HepG2 (cell line): Measurements from ENCODE around the gene WNT1. TPM values are rescaled to one million over a fixed set of nuclear protein-coding genes. Genes with fewer than 3 reads are reported as not detected.

ENCODE experiments used
- FOSL1 ChIP-seq: sonication (generic); formaldehyde crosslinking; IDR thresholded peaks from 2 replicates; pipeline ENCODE4 v1.9.0; 2021; ENCODE audit warnings: missing genetic modification reagents, borderline replicate concordance
- FOXO1 ChIP-seq: sonication (generic); formaldehyde crosslinking; IDR thresholded peaks from 2 replicates; pipeline ENCODE4 v1.4.0; 2020; ENCODE audit warnings: missing genetic modification reagents
- HES4 ChIP-seq: sonication (generic); formaldehyde crosslinking; IDR thresholded peaks from 2 replicates; pipeline ENCODE4 v1.9.0; 2021; ENCODE audit warnings: mild to moderate bottlenecking, missing genetic modification reagents, borderline replicate concordance
- KLF16 ChIP-seq, 2 experiments: sonication (generic) in 1 of 2; formaldehyde crosslinking in 1 of 2; IDR thresholded peaks; 2 replicates each; pipeline versions ENCODE4 v1.6.1 to v1.8.0; 2016 to 2023; ENCODE audit warnings: missing genetic modification reagents in 2 of 2, missing compliant biosample characterization in 1 of 2
- RXRA ChIP-seq: sonication (generic); formaldehyde crosslinking; IDR thresholded peaks from 2 replicates; pipeline ENCODE4 v1.5.1; 2020; ENCODE audit warnings: missing genetic modification reagents
- SNAPC2 ChIP-seq: sonication (generic); formaldehyde crosslinking; IDR thresholded peaks from 2 replicates; pipeline ENCODE4 v1.8.1; 2022; ENCODE audit warnings: mild to moderate bottlenecking, missing genetic modification reagents
- TARDBP ChIP-seq: sonication (generic); formaldehyde crosslinking; IDR thresholded peaks from 2 replicates; pipeline ENCODE4 v1.8.0; 2022; ENCODE audit warnings: mild to moderate bottlenecking, missing genetic modification reagents
- YEATS4 ChIP-seq: sonication (generic); formaldehyde crosslinking; IDR thresholded peaks from 2 replicates; pipeline ENCODE4 v1.4.0; 2020; ENCODE audit warnings: missing genetic modification reagents, borderline replicate concordance
- ZNF24 ChIP-seq: fragments of 450-650 bp; IDR thresholded peaks from 2 replicates; pipeline ENCODE4 v1.6.1; 2017; ENCODE audit warnings: antibody characterized with exemption, mild to moderate bottlenecking
- ZNF296 ChIP-seq: sonication (generic); formaldehyde crosslinking; conservative IDR thresholded peaks from 2 replicates; pipeline ENCODE4 v1.5.0; 2020; ENCODE audit warnings: mild to moderate bottlenecking, missing genetic modification reagents
- ZNF333 ChIP-seq: sonication (generic); formaldehyde crosslinking; IDR thresholded peaks from 2 replicates; pipeline ENCODE4 v1.4.0; 2020; ENCODE audit warnings: mild to moderate bottlenecking, missing genetic modification reagents, borderline replicate concordance
- ZNF343 ChIP-seq: sonication (generic); formaldehyde crosslinking; IDR thresholded peaks from 2 replicates; pipeline ENCODE4 v1.4.0; 2020; ENCODE audit warnings: mild to moderate bottlenecking, missing genetic modification reagents
- ZNF660 ChIP-seq: sonication (generic); formaldehyde crosslinking; IDR thresholded peaks from 2 replicates; pipeline ENCODE4 v1.5.1; 2020; ENCODE audit warnings: mild to moderate bottlenecking, low read depth, missing genetic modification reagents, borderline replicate concordance
- polyA plus RNA-seq, 8 experiments: library from polyadenylated mRNA; depleted of rRNA in 3 of 8; stranded (reverse) in 7 of 8; unstranded in 1 of 8; fragments of >200 nt; fragmentation: Illumina TruSeq in 4 of 8; extraction: Trizol in 4 of 8; gene quantifications; 2 replicates each; pipeline versions ENCODE4 v1.2.1 to v1.2.3, GENCODE V29; 2011 to 2016; ENCODE audit warnings: low read depth in 4 of 8, missing spikeins in 1 of 8, mixed read lengths in 1 of 8; ENCODE audit not compliant: insufficient read depth in 1 of 8
- total RNA-seq, 5 experiments: library from RNA; depleted of rRNA; stranded (reverse); fragments of >200 nt; fragmentation: Illumina TruSeq; extraction: Trizol; gene quantifications; 2 replicates each; pipeline ENCODE4 v1.2.3, GENCODE V29; 2016; ENCODE audit warnings: low read depth in 1 of 5
- TF ChIP-seq, protein P1 (sequence below): sonication (generic); formaldehyde crosslinking; IDR thresholded peaks from 2 replicates; pipeline ENCODE4 v1.5.0; 2020; ENCODE audit warnings: mild to moderate bottlenecking, missing genetic modification reagents, borderline replicate concordance
- TF ChIP-seq, protein P2 (sequence below): sonication (generic); formaldehyde crosslinking; IDR thresholded peaks from 2 replicates; pipeline ENCODE4 v1.5.0; 2020; ENCODE audit warnings: mild to moderate bottlenecking, missing genetic modification reagents
- TF ChIP-seq, protein P3 (sequence below): sonication (generic); formaldehyde crosslinking; IDR thresholded peaks from 2 replicates; pipeline ENCODE4 v1.4.0; 2020; ENCODE audit warnings: missing genetic modification reagents, borderline replicate concordance

The WNT1 gene
- total and polyA plus RNA-seq, 2 of the 13 experiments (the other 11 are each of a cell fraction or from before 2014, with no cell fraction given), result not detected

DNA sequence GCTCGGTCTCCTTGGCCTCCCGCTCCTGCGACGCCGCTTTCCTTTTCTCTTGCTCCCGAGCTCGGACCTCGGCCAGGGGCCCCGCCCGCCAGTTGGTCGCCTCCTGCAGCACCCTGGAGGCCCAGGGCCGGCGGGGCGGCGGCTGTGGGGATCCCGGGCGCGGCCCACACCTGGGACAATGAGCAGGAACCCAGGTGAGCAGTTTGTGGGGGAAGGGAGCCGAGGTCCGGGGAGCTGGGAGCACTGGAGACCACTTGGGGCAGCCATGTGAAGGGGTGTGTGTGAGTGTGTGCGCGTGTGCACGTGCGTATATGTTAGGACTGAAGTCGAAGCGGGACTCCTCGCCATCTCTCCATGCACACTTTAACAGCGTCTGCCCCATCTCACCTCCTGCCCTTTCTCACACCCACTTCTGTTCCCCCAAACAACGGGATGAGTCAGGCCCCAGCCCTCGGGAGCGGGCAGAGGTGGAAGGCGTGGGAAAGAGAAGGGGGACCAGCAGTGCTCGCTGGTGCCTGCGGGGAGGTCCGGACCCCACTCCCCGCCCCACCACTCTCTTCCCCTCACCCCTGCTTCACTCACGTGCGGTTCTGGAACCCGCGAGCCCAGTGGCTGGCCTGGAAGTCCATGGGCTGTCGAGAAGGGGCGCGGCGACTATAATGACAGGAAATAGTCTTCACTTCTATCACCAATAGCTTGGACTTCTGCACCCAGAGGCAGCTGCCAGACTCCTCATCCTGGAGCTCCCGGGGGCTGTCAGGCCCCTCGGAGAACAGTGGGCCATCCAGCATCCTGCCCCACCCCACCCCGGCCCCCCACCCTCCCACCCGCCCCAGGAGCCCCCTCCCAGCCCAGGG, 20.6 kb downstream of the WNT1 start (continued):
- TF ChIP-seq, protein P1, sequence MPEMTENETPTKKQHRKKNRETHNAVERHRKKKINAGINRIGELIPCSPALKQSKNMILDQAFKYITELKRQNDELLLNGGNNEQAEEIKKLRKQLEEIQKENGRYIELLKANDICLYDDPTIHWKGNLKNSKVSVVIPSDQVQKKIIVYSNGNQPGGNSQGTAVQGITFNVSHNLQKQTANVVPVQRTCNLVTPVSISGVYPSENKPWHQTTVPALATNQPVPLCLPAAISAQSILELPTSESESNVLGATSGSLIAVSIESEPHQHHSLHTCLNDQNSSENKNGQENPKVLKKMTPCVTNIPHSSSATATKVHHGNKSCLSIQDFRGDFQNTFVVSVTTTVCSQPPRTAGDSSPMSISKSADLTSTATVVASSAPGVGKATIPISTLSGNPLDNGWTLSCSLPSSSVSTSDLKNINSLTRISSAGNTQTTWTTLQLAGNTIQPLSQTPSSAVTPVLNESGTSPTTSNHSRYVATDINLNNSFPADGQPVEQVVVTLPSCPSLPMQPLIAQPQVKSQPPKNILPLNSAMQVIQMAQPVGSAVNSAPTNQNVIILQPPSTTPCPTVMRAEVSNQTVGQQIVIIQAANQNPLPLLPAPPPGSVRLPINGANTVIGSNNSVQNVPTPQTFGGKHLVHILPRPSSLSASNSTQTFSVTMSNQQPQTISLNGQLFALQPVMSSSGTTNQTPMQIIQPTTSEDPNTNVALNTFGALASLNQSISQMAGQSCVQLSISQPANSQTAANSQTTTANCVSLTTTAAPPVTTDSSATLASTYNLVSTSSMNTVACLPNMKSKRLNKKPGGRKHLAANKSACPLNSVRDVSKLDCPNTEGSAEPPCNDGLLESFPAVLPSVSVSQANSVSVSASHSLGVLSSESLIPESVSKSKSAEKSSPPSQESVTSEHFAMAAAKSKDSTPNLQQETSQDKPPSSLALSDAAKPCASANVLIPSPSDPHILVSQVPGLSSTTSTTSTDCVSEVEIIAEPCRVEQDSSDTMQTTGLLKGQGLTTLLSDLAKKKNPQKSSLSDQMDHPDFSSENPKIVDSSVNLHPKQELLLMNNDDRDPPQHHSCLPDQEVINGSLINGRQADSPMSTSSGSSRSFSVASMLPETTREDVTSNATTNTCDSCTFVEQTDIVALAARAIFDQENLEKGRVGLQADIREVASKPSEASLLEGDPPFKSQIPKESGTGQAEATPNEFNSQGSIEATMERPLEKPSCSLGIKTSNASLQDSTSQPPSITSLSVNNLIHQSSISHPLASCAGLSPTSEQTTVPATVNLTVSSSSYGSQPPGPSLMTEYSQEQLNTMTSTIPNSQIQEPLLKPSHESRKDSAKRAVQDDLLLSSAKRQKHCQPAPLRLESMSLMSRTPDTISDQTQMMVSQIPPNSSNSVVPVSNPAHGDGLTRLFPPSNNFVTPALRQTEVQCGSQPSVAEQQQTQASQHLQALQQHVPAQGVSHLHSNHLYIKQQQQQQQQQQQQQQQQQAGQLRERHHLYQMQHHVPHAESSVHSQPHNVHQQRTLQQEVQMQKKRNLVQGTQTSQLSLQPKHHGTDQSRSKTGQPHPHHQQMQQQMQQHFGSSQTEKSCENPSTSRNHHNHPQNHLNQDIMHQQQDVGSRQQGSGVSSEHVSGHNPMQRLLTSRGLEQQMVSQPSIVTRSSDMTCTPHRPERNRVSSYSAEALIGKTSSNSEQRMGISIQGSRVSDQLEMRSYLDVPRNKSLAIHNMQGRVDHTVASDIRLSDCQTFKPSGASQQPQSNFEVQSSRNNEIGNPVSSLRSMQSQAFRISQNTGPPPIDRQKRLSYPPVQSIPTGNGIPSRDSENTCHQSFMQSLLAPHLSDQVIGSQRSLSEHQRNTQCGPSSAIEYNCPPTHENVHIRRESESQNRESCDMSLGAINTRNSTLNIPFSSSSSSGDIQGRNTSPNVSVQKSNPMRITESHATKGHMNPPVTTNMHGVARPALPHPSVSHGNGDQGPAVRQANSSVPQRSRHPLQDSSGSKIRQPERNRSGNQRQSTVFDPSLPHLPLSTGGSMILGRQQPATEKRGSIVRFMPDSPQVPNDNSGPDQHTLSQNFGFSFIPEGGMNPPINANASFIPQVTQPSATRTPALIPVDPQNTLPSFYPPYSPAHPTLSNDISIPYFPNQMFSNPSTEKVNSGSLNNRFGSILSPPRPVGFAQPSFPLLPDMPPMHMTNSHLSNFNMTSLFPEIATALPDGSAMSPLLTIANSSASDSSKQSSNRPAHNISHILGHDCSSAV (CRISPR knock-in tag), result no peak; the same call in 1 of the 2 replicates
- 0 out of 2 replicates have a peak, but pooled peaks have one; percentile 40 for TF ChIP-seq ZNF660 (CRISPR knock-in tag)
- peak; percentile 58; the same call in 1 of the 2 replicates for TF ChIP-seq HES4 (CRISPR knock-in tag)
- no peak for TF ChIP-seq FOSL1 (CRISPR knock-in tag)
- TF ChIP-seq YEATS4, result peak; percentile 54
- TF ChIP-seq FOXO1 (CRISPR knock-in tag), result 0 out of 2 replicates have a peak, but pooled peaks have one; percentile 23
- TF ChIP-seq, protein P2, sequence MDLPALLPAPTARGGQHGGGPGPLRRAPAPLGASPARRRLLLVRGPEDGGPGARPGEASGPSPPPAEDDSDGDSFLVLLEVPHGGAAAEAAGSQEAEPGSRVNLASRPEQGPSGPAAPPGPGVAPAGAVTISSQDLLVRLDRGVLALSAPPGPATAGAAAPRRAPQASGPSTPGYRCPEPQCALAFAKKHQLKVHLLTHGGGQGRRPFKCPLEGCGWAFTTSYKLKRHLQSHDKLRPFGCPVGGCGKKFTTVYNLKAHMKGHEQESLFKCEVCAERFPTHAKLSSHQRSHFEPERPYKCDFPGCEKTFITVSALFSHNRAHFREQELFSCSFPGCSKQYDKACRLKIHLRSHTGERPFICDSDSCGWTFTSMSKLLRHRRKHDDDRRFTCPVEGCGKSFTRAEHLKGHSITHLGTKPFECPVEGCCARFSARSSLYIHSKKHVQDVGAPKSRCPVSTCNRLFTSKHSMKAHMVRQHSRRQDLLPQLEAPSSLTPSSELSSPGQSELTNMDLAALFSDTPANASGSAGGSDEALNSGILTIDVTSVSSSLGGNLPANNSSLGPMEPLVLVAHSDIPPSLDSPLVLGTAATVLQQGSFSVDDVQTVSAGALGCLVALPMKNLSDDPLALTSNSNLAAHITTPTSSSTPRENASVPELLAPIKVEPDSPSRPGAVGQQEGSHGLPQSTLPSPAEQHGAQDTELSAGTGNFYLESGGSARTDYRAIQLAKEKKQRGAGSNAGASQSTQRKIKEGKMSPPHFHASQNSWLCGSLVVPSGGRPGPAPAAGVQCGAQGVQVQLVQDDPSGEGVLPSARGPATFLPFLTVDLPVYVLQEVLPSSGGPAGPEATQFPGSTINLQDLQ, result peak; percentile 68; the same call in 1 of the 2 replicates
- TF ChIP-seq ZNF343 (CRISPR knock-in tag), result no peak
- TF ChIP-seq RXRA, result no peak
- TF ChIP-seq KLF16 (CRISPR knock-in tag; IDR thresholded peaks at IDR 0.05), result 0 out of 4 replicates have a peak, but pooled peaks of 1 of the 2 experiments have one; percentile 57
- TF ChIP-seq SNAPC2 (CRISPR knock-in tag), result peak; percentile 75
- no peak; the same call in 1 of the 2 replicates for TF ChIP-seq ZNF333 (CRISPR knock-in tag)
- no peak for TF ChIP-seq ZNF24
- peak; percentile 70; the same call in 1 of the 2 replicates for TF ChIP-seq ZNF296 (CRISPR knock-in tag)
- TF ChIP-seq, protein P3, sequence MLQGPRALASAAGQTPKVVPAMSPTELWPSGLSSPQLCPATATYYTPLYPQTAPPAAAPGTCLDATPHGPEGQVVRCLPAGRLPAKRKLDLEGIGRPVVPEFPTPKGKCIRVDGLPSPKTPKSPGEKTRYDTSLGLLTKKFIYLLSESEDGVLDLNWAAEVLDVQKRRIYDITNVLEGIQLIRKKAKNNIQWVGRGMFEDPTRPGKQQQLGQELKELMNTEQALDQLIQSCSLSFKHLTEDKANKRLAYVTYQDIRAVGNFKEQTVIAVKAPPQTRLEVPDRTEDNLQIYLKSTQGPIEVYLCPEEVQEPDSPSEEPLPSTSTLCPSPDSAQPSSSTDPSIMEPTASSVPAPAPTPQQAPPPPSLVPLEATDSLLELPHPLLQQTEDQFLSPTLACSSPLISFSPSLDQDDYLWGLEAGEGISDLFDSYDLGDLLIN (CRISPR knock-in tag), result no peak
- no peak for TF ChIP-seq TARDBP
